Measurements from ENCODE around the gene TFPT. TPM values are rescaled to one million over a fixed set of nuclear protein-coding genes. Genes with fewer than 3 reads are reported as not detected.

Gene TFPT
- total and polyA plus RNA-seq, 2 of the 4 experiments (the other 2 are of a cell fraction) = 7.9 to 17.1 TPM

DNA sequence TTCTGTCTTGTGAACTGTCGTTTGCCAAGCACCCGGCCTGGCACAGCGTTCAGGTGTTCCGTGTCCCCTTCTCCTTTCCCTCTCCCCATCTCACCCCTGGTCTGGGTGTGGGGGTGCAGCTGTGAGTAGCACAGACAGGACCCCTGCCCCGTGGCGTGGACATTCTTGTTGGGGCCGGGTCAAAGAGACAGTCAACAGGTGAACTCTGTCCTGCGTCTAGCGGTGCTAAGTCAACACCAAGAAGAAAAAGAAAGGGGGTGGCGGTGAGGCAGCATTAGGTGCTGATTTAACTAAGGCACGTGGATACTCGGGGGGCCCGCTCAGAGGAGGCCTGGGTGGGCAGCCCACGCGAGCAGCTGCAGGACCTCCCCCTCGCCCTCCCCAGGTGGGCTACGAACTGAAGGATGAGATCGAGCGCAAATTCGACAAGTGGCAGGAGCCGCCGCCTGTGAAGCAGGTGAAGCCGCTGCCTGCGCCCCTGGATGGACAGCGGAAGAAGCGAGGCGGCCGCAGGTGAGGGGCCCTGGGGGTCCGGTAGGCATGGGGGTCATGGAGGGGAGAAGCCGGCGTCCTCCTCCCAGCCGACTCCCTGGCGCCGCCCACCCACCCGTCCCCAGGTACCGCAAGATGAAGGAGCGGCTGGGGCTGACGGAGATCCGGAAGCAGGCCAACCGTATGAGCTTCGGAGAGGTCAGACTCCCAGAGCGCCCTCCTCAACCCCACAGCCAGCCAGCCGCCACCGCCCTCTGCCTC is 12.4 kb upstream of the TFPT start:
- no peak overlapping the region for H3K27ac ChIP-seq (ENCODE audit: insufficient read depth, low read length)
- no peaks in the 10 kb centered on the region for H3K4me1 ChIP-seq (ENCODE audit: control insufficient read depth, insufficient read depth, low read length)
- H2AK5ac ChIP-seq (ENCODE audit: low read depth, low read length) = no peak overlapping the region
- intact Hi-C loops (cut with micrococcal nuclease) (no loop called here), dilution Hi-C loops (cut with HindIII; ENCODE audit: low sequenced_read_pairs, unreplicated experiment) (no loop called here), in situ Hi-C loops (cut with MboI; ENCODE audit: low sequenced_read_pairs) (loop anchor here (25.0 kb wide), 1 partner anchor 1534 kb away; the partner anchor contains the start of gene U2AF2)
- H3K4ac ChIP-seq (ENCODE audit: low read depth, low read length) = no peak overlapping the region
- H4K91ac ChIP-seq (ENCODE audit: insufficient read depth, low read depth, low read length) = no peak overlapping the region
- peaks cover 67% of the 10 kb centered on the region for H3K36me3 ChIP-seq (ENCODE audit: control insufficient read depth, insufficient read depth, low read length)
- no peaks in the 10 kb centered on the region for H3K9me3 ChIP-seq (ENCODE audit: control insufficient read depth, insufficient read depth, low read length)
- no peak overlapping the region for H2BK15ac ChIP-seq (ENCODE audit: low read depth, low read length)
- ATAC-seq (ENCODE audit: low read depth) = no peak
- H3K23ac ChIP-seq (ENCODE audit: low read depth, low read length) = no peak overlapping the region
- H2AK9ac ChIP-seq (replicated peaks; ENCODE audit: low read depth, low read length, poor library complexity) = no peak overlapping the region
- no peak overlapping the region for H3K4me2 ChIP-seq (ENCODE audit: low read depth, low read length)
- TF ChIP-seq RAD21 (IDR thresholded peaks at IDR 0.05; ENCODE audit: low read length) (no peak), MXI1 (IDR thresholded peaks at IDR 0.05; ENCODE audit: borderline replicate concordance, low read depth, low read length) (no peak), RFX5 (IDR thresholded peaks at IDR 0.05; ENCODE audit: low read depth, low read length) (no peak), RCOR1 (IDR thresholded peaks at IDR 0.05; ENCODE audit: insufficient replicate concordance, low read length) (no peak), MAZ (IDR thresholded peaks at IDR 0.05; ENCODE audit: borderline replicate concordance, low read depth, low read length) (no peak), POLR2A (IDR thresholded peaks at IDR 0.05; ENCODE audit: low read depth, low read length) (no peak), FOS (IDR thresholded peaks at IDR 0.05; ENCODE audit: low read depth, low read length) (no peak), CEBPB (IDR thresholded peaks at IDR 0.05; ENCODE audit: low read depth, low read length) (no peak), SMC3 (IDR thresholded peaks at IDR 0.05; ENCODE audit: low read depth, low read length) (no peak), ELK1 (IDR thresholded peaks at IDR 0.05; ENCODE audit: borderline replicate concordance, low read depth, low read length) (no peak)
- ChIA-PET CTCF (no interaction called here), POLR2A (ENCODE audit: unreplicated experiment) (no interaction called here)
- no peak overlapping the region for H4K8ac ChIP-seq (ENCODE audit: low read depth in 2 of 2, low read length in 2 of 2)
- 93% methylated on average over 18 of the region's 44 CpGs; no CpG with 5 or more reads in 1 of the 2 experiments for WGBS, 2 experiments (ENCODE audit: extremely low coverage in 2 of 2, insufficient read length in 1 of 2)
- no peak for DNase-seq
- H3K56ac ChIP-seq (ENCODE audit: extremely low read depth, insufficient read depth, low read length) = no peak overlapping the region
- H3K18ac ChIP-seq (ENCODE audit: low read depth, low read length) = no peak overlapping the region
- no peak overlapping the region for H4K5ac ChIP-seq (ENCODE audit: low read depth, low read length)
- H3K9me1 ChIP-seq (ENCODE audit: insufficient read depth, low read length) = no peaks in the 10 kb centered on the region
- H3K9ac ChIP-seq (ENCODE audit: low read depth, low read length) = no peak overlapping the region
- no peaks in the 10 kb centered on the region for H4K20me1 ChIP-seq (ENCODE audit: insufficient read depth, low read length)
- H2BK5ac ChIP-seq (ENCODE audit: low read depth, low read length, poor library complexity, severe bottlenecking) = no peak overlapping the region
- H3K79me1 ChIP-seq (ENCODE audit: low read depth in 1 of 2, low read length in 2 of 2) = no peaks in the 10 kb centered on the region
- no peak overlapping the region for H3K14ac ChIP-seq (replicated peaks; ENCODE audit: low read depth, low read length)
- no peak overlapping the region for H3K4me3 ChIP-seq (ENCODE audit: insufficient read depth, low read depth, low read length)
- no peak overlapping the region for H2AFZ ChIP-seq (replicated peaks; ENCODE audit: low read length, poor library complexity)
- no peaks in the 10 kb centered on the region for H3K27me3 ChIP-seq (ENCODE audit: control insufficient read depth, insufficient read depth, low read length)
- no TSS peak for BruUV-seq (replicated peaks)
- H2BK120ac ChIP-seq (ENCODE audit: low read depth, low read length) = no peak overlapping the region
- H2BK20ac ChIP-seq (ENCODE audit: low read depth, low read length) = no peak overlapping the region

Measured in IMR-90 (cell line).